Bronchial epithelial cell (primary cell): Measurements from ENCODE around the gene MBD5. TPM values are rescaled to one million over a fixed set of nuclear protein-coding genes. Genes with fewer than 3 reads are reported as not detected.

ENCODE experiments used
- DNase-seq: peaks from one replicate; pipeline ENCODE4 v3.0.0-alpha.2; 2010; ENCODE audit warnings: low read depth
- FAIRE-seq: peaks from 2 replicates; lab custom pipeline; 2011; peaks lifted over from hg19 to GRCh38; lab: Jason Lieb, UNC
- H3K27me3 ChIP-seq: 2 replicates; pipeline ENCODE4 v1.5.1; 2011; ENCODE audit warnings: low read length; ENCODE audit not compliant: control insufficient read depth, insufficient read depth
- H3K36me3 ChIP-seq: 2 replicates; pipeline ENCODE4 v1.5.1; 2011; ENCODE audit warnings: low read length; ENCODE audit not compliant: control insufficient read depth, insufficient read depth
- H3K4me3 ChIP-seq: 2 replicates; pipeline ENCODE4 v1.5.1; 2011; ENCODE audit warnings: mild to moderate bottlenecking, low read depth, low read length, control low read depth
- CTCF ChIP-seq: IDR thresholded peaks from 2 replicates; pipeline ENCODE4 v1.5.1; 2011; ENCODE audit warnings: mild to moderate bottlenecking, moderate library complexity, low read length, control low read depth, inconsistent platforms; ENCODE audit not compliant: insufficient read depth, severe bottlenecking
- total RNA-seq: library from RNA; depleted of rRNA; stranded (reverse); fragments of >200 nt; gene quantifications from 2 replicates; pipeline ENCODE4 v1.2.1, GENCODE V29; 2014

The MBD5 gene
- total RNA-seq, 1 donor from 2014 or later = 5.3 TPM

GRCh38 chr2:148557844-148558436 is 537.0 kb downstream of the MBD5 start:
- no peak for FAIRE-seq
- Histone ChIP-seq H3K4me3 (no peak overlapping the region), H3K27me3 (peaks cover 3% of the 10 kb centered on the region), H3K36me3 (no peaks in the 10 kb centered on the region)
- no peak for DNase-seq
- TF ChIP-seq CTCF = no peak

GRCh38 chr2:148560496-148560895 is 539.6 kb downstream of the MBD5 start:
- H3K4me3 ChIP-seq = no peak overlapping the region
- no peak for TF ChIP-seq CTCF
- H3K27me3 ChIP-seq = no peaks in the 10 kb centered on the region
- FAIRE-seq (no peak), DNase-seq (no peak)
- H3K36me3 ChIP-seq = no peaks in the 10 kb centered on the region

GRCh38 chr2:148561389-148561788 is 540.5 kb downstream of the MBD5 start:
- no peak for DNase-seq
- H3K36me3 ChIP-seq = no peaks in the 10 kb centered on the region
- no peak for TF ChIP-seq CTCF
- H3K4me3 ChIP-seq = no peak overlapping the region
- no peaks in the 10 kb centered on the region for H3K27me3 ChIP-seq
- no peak for FAIRE-seq

GRCh38 chr2:148565272-148565894 is 544.5 kb downstream of the MBD5 start:
- no peak for TF ChIP-seq CTCF
- DNase-seq = no peak
- Histone ChIP-seq H3K27me3 (no peaks in the 10 kb centered on the region), H3K36me3 (no peaks in the 10 kb centered on the region), H3K4me3 (no peak overlapping the region)
- no peak for FAIRE-seq

Other genes with a start within 250 kb of the MBD5 start
- 9.3 and 10.0 TPM in 2 replicates for gene ACVR2A, start 176.1 kb upstream of the MBD5 start, total RNA-seq
- gene ORC4, start 354 bp upstream of the MBD5 start, total RNA-seq = 32.0 and 57.9 TPM in 2 replicates